ENCODE data around the gene SNX17. TPM values are rescaled to one million over a fixed set of nuclear protein-coding genes. Genes with fewer than 3 reads are reported as not detected.
A peak's percentile ranks its signal among the peaks of the same experiment; 100 is the strongest.
"Not testable (repeated sequence)": the region's sequence is repeated elsewhere in the genome, so short reads cannot be mapped to it uniquely, and the experiment has no call there.

SNX17 gene, protein sequence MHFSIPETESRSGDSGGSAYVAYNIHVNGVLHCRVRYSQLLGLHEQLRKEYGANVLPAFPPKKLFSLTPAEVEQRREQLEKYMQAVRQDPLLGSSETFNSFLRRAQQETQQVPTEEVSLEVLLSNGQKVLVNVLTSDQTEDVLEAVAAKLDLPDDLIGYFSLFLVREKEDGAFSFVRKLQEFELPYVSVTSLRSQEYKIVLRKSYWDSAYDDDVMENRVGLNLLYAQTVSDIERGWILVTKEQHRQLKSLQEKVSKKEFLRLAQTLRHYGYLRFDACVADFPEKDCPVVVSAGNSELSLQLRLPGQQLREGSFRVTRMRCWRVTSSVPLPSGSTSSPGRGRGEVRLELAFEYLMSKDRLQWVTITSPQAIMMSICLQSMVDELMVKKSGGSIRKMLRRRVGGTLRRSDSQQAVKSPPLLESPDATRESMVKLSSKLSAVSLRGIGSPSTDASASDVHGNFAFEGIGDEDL
- total RNA-seq: 57.6 TPM
- long read RNA-seq, transcript SNX17-201 (15 exons, 2,044 nt): major isoform, 100 of 115 reads
- long read RNA-seq, partial matches to known transcripts: 7 of 115 reads
- long read RNA-seq, other reads (novel, unspliced or antisense): 8 of 115 reads

DNA sequence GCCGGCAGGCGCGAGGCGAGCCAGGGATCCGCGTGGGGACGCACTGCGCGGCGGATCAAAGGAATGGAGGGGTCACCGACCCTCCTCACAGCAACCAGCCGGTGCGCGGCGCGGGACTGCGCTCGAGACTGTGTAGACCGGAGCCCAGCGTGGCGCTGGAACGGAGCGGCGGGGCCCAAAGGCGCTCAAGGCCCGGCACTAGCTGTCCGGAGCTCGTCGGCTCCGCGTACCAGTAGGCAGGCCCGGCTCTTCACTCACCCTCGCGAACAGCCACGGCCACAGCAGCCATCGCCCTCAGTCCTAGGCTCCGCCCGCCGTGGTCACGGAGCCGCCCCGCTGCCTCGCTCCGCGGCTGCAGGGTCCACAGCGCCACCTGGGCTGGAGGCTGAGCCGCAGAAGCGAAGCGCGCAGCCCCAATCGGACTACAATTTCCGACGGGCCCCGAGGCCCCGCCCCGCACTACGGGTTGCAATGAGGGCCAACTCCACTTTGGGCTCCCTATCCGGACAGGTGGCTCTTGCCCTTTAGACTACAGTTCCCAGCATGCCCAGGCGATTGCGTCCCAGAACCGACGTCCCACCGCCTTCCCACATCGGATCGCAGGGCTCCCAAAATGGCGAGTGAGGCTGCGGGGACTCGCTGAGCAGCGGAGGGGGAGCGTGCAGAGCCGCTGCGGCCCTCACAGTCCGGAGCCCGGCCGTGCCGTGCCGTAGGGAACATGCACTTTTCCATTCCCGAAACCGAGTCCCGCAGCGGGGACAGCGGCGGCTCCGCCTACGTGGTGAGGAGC lies at the start of gene SNX17, which contains the start of gene EIF2B4:
Gene SNX17, plus strand, starts transcription at position 591 of the 790 bp plus-strand sequence. Its CDS starts 128 bp downstream, at position 719.
Gene EIF2B4, minus strand, starts transcription at position 313 of the 790 bp plus-strand sequence. Its CDS starts 24 bp downstream, at position 289.
- intact Hi-C loops (cut with DNase I): loop anchor here (2.0 to 5.0 kb wide), 5 partner anchors 13 to 158 kb away; partner anchors contain the start of genes ATRAID, GTF3C2, MPV17 and NRBP1
- DNase-seq (ENCODE audit: missing footprints): peak; percentile 99
- ATAC-seq: peak; percentile 97

- intact Hi-C loops (cut with DNase I): no loop called here
- ATAC-seq: peak; percentile 65
Measured at GRCh38 chr2:27320958-27321543, 49.4 kb upstream of the SNX17 start.

GRCh38 chr2:27322301-27322765 lies 48.1 kb upstream of the SNX17 start:
- DNase-seq (ENCODE audit: missing footprints) (no peak), ATAC-seq (peak; percentile 6)
- intact Hi-C loops (cut with DNase I): loop anchor here (2.0 kb wide), 1 partner anchor 48 kb away; the partner anchor contains the start of genes EIF2B4 and SNX17

More at GRCh38 chr2:27320958-27321543, 49.4 kb upstream of the SNX17 start:
- no peak for DNase-seq (ENCODE audit: missing footprints)

- DNase-seq (ENCODE audit: missing footprints): peak; percentile 95
- intact Hi-C loops (cut with DNase I): loop anchor here (1.0 to 2.0 kb wide), 2 partner anchors 41 to 48 kb away; partner anchors contain the start of genes EIF2B4, SNX17 and TRIM54
- ATAC-seq: peak; percentile 96
Measured at GRCh38 chr2:27322766-27323595, 47.4 kb upstream of the SNX17 start, which contains the start of gene MPV17. Gene MPV17 (minus strand): TSS chr2:27323097. CDS start chr2:27322517, 580 bp downstream.

DNA sequence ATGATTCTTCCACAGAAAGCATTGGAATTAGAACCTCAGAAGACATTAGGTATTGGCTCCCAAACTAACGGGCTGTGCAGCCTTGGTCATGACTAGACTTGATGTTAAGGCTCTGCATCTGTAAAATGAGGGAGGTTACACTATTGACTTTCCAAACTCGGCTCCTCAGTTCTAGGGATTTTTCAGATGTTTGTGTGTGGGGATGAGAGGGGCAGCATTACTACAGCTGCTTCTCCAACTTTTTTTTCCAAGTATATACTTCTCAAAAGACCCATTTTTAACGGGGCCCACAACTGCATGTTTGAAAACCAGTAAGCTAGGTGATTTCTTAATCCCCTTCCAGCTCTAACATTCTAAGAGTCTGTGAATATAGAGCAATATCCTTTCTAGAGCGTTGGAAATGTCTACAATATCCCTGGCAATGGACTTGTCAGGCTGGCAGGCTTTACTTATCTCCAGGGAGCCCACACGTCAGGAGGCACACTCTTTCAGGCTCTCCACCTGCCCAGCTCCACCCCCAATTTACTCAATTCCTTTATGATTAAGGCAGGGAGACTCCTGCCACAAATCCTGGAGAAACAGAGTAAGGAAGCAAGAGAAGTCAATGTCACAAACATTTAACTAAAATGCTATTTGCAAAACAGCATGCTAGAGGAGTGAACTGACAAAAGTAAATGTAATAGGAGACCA lies 46.7 kb upstream of the SNX17 start:
- ATAC-seq (no peak), DNase-seq (ENCODE audit: missing footprints) (no peak)
- intact Hi-C loops (cut with DNase I): loop anchor here (1.0 to 2.0 kb wide), 2 partner anchors 41 to 47 kb away; partner anchors contain the start of genes EIF2B4, SNX17 and TRIM54

DNA sequence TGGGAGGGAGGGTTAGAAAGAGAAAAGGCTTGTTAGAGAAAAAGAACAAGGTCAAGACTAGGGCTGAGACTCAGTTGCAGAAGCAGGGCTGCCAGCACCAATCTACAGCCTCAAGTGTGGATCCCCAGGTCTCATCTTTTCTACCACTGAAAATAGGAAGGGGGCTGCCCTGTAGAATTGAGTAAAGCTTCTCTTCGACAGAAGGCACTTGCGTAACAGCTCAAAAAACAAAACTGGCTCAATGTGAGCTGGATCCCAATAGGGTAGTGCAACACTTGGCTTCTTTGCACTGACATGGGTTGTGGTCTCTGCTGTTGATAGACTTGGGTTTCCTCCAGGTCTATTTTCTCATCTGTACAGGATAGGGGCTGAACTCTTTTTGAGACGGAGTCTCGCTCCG lies 45.7 kb upstream of the SNX17 start:
- ATAC-seq (no peak), DNase-seq (ENCODE audit: missing footprints) (no peak)
- intact Hi-C loops (cut with DNase I): no loop called here

DNA sequence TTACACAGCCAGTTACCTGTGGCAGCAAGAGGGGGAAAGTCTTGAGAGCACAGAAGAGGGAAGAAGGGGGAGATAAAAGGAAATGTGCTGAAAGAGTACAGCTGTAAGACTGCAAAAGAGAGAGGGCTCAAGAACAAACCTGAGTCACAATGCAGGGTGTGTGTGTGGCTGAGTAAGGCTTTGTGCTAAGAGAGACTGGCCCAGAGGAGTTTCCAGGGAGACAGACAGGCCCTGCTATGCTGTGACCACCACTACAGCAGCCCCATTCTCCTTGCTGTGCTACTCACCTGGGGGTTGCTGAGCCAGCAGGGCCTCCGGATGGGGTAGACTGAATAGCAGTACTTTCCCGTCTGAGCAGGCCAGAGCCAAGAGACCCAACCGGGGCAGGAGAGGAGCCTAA lies 35.1 kb upstream of the SNX17 start:
- ATAC-seq (no peak), DNase-seq (ENCODE audit: missing footprints) (no peak)
- intact Hi-C loops (cut with DNase I): no loop called here

GRCh38 chr2:27336173-27336572 lies 34.2 kb upstream of the SNX17 start:
- no peak for ATAC-seq
- no peak for DNase-seq (ENCODE audit: missing footprints)
- intact Hi-C loops (cut with DNase I): no loop called here

- ATAC-seq (no peak), DNase-seq (ENCODE audit: missing footprints) (no peak)
- intact Hi-C loops (cut with DNase I): no loop called here
Measured at GRCh38 chr2:27347641-27348040, 22.8 kb upstream of the SNX17 start.

- intact Hi-C loops (cut with DNase I): no loop called here
- ATAC-seq (no peak), DNase-seq (ENCODE audit: missing footprints) (no peak)
Measured at GRCh38 chr2:27350106-27350693, 20.2 kb upstream of the SNX17 start.

- intact Hi-C loops (cut with DNase I): no loop called here
- DNase-seq (ENCODE audit: missing footprints) (no peak), ATAC-seq (no peak)
Measured at GRCh38 chr2:27351802-27352598, 18.4 kb upstream of the SNX17 start.

DNA sequence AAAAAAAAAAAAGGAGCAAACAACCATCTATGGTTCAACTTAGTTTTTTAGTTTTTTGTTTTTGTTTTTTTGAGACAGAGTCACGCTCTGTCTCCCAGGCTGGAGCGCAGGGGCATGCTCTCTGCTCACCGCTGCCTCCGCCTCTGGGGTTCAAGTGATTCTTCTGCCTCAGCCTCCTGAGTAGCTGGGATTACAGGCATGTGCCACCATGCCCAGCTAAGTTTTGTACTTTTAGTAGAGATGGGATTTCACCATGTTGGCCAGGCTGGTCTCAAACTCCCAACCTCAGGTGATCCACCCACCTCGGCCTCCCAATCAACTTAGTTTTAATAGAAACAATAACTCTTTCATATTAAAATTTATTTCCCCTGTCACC lies 17.0 kb upstream of the SNX17 start:
- ATAC-seq; intact Hi-C loops (cut with DNase I); DNase-seq (ENCODE audit: missing footprints): not testable (repeated sequence)

- intact Hi-C loops (cut with DNase I): loop anchor here (2.0 kb wide), 1 partner anchor 55 kb away; the partner anchor contains the start of gene PPM1G
- ATAC-seq (no peak), DNase-seq (ENCODE audit: missing footprints) (no peak)
Measured at GRCh38 chr2:27353762-27354596, 16.4 kb upstream of the SNX17 start.

- intact Hi-C loops (cut with DNase I): loop anchor here (2.0 kb wide), 1 partner anchor 54 kb away; the partner anchor contains the start of gene PPM1G
- DNase-seq (ENCODE audit: missing footprints) (no peak), ATAC-seq (no peak)
Measured at GRCh38 chr2:27354597-27354927, 15.9 kb upstream of the SNX17 start.

GRCh38 chr2:27356056-27356381 lies 14.4 kb upstream of the SNX17 start:
- DNase-seq (ENCODE audit: missing footprints) (no peak), ATAC-seq (peak; percentile 6)
- intact Hi-C loops (cut with DNase I): loop anchor here (2.0 kb wide), 1 partner anchor 15 kb away; the partner anchor contains the start of genes EIF2B4 and SNX17
